IMR-90 (cell line): ENCODE measurements around the gene TBC1D17.

Experiments used
- CEBPB ChIP-seq: IDR thresholded peaks from 2 replicates; pipeline ENCODE4 v1.6.1; 2012; ENCODE audit warnings: low read depth, low read length, improper control_type of control experiment
- CHD1 ChIP-seq: IDR thresholded peaks from 2 replicates; pipeline ENCODE4 v1.6.1; 2012; ENCODE audit warnings: low read depth, low read length, improper control_type of control experiment
- CTCF ChIP-seq: conservative IDR thresholded peaks from 2 replicates; pipeline ENCODE4 v1.5.1; 2012; ENCODE audit warnings: mild to moderate bottlenecking, low read depth, low read length, improper control_type of control experiment
- MAFK ChIP-seq: IDR thresholded peaks from 2 replicates; pipeline ENCODE4 v1.6.1; 2012; ENCODE audit warnings: low read depth, low read length, improper control_type of control experiment
- MAZ ChIP-seq: IDR thresholded peaks from 2 replicates; pipeline ENCODE4 v1.6.1; 2012; ENCODE audit warnings: low read depth, mild to moderate bottlenecking, low read length, improper control_type of control experiment, moderate library complexity, borderline replicate concordance
- MXI1 ChIP-seq: IDR thresholded peaks from 2 replicates; pipeline ENCODE4 v1.6.1; 2012; ENCODE audit warnings: low read depth, mild to moderate bottlenecking, low read length, moderate library complexity, borderline replicate concordance
- POLR2A ChIP-seq: IDR thresholded peaks from 2 replicates; pipeline ENCODE4 v1.6.1; 2012; ENCODE audit warnings: mild to moderate bottlenecking, low read depth, low read length
- RAD21 ChIP-seq: IDR thresholded peaks from 2 replicates; pipeline ENCODE4 v1.6.1; 2012; ENCODE audit warnings: low read length, improper control_type of control experiment
- RCOR1 ChIP-seq: IDR thresholded peaks from 2 replicates; pipeline ENCODE4 v1.6.1; 2012; ENCODE audit warnings: mild to moderate bottlenecking, low read length, improper control_type of control experiment; ENCODE audit not compliant: insufficient replicate concordance
- RFX5 ChIP-seq: IDR thresholded peaks from 2 replicates; pipeline ENCODE4 v1.8.0; 2012; ENCODE audit warnings: low read depth, mild to moderate bottlenecking, low read length, moderate library complexity
- SMC3 ChIP-seq: fragments of 150-350 bp; IDR thresholded peaks from 2 replicates; pipeline ENCODE4 v1.6.1; 2016; ENCODE audit warnings: low read depth, mild to moderate bottlenecking, antibody characterized with exemption, low read length, moderate library complexity
- USF2 ChIP-seq: fragments of 150-350 bp; IDR thresholded peaks from 2 replicates; pipeline ENCODE4 v1.6.1; 2017; ENCODE audit warnings: mild to moderate bottlenecking, antibody characterized with exemption, low read length, low read depth
- TF ChIP-seq, protein P1 (sequence below): fragments of 150-350 bp; IDR thresholded peaks from 2 replicates; pipeline ENCODE4 v1.6.1; 2016; ENCODE audit warnings: low read depth, mild to moderate bottlenecking, low read length, moderate library complexity, borderline replicate concordance

GRCh38 chr19:49926515-49926914 lies 49.0 kb downstream of the TBC1D17 start:
- TF ChIP-seq CTCF (no peak), MAZ (no peak), MAFK (no peak), SMC3 (no peak), POLR2A (no peak), RAD21 (no peak), CEBPB (no peak), RCOR1 (no peak), MXI1 (no peak), CHD1 (no peak), RFX5 (no peak), USF2 (no peak)
- TF ChIP-seq, protein P1, sequence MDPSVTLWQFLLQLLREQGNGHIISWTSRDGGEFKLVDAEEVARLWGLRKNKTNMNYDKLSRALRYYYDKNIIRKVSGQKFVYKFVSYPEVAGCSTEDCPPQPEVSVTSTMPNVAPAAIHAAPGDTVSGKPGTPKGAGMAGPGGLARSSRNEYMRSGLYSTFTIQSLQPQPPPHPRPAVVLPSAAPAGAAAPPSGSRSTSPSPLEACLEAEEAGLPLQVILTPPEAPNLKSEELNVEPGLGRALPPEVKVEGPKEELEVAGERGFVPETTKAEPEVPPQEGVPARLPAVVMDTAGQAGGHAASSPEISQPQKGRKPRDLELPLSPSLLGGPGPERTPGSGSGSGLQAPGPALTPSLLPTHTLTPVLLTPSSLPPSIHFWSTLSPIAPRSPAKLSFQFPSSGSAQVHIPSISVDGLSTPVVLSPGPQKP: no peak
